GM21367 (cell line): Measurements from ENCODE around the gene PSMB10.
"Not testable (repeated sequence)": the region's sequence is repeated elsewhere in the genome, so short reads cannot be mapped to it uniquely, and the experiment has no call there.

Experiments used
- ATAC-seq: cut with Tn5 transposase; IDR thresholded peaks from one replicate; pipeline ENCODE4 v1.9.1; 2021; ENCODE audit not compliant: unreplicated experiment

Gene PSMB10

GRCh38 chr16:67928147-67928546 lies 8.5 kb downstream of the PSMB10 start:
- no peak for ATAC-seq

GRCh38 chr16:67927131-67927941 lies 9.3 kb downstream of the PSMB10 start:
- no peak for ATAC-seq

- no peak for ATAC-seq
These were observed 10.4 kb downstream of the PSMB10 start for GRCh38 chr16:67926181-67926750.

GRCh38 chr16:67924140-67924906 lies 12.3 kb downstream of the PSMB10 start:
- no peak for ATAC-seq

- ATAC-seq: no peak
These were observed 13.1 kb downstream of the PSMB10 start for GRCh38 chr16:67923414-67924116.

- ATAC-seq: no peak
These were observed 13.9 kb downstream of the PSMB10 start for GRCh38 chr16:67922740-67923139.

- no peak for ATAC-seq
These were observed 14.4 kb downstream of the PSMB10 start for GRCh38 chr16:67922221-67922620.

- no peak for ATAC-seq
These were observed 16.9 kb downstream of the PSMB10 start for GRCh38 chr16:67919622-67920221.

GRCh38 chr16:67917852-67918236 lies 18.8 kb downstream of the PSMB10 start:
- no peak for ATAC-seq

GRCh38 chr16:67917140-67917851 lies 19.4 kb downstream of the PSMB10 start:
- ATAC-seq: no peak

- no peak for ATAC-seq
These were observed 20.6 kb downstream of the PSMB10 start for GRCh38 chr16:67915831-67916723.

- ATAC-seq: not testable (repeated sequence)
These were observed 21.2 kb downstream of the PSMB10 start for GRCh38 chr16:67915496-67915769.

GRCh38 chr16:67914758-67915495 lies 21.7 kb downstream of the PSMB10 start:
- ATAC-seq: no peak

GRCh38 chr16:67910158-67910557 lies 26.5 kb downstream of the PSMB10 start:
- ATAC-seq: no peak

- ATAC-seq: no peak
These were observed 27.5 kb downstream of the PSMB10 start for GRCh38 chr16:67909056-67909742.

- no peak for ATAC-seq
These were observed 29.1 kb downstream of the PSMB10 start for GRCh38 chr16:67907397-67908180.

GRCh38 chr16:67902831-67903230 lies 33.8 kb downstream of the PSMB10 start:
- no peak for ATAC-seq
